GM21529 (cell line): ENCODE data around the gene PELI1.

Experiments used
- ATAC-seq: cut with Tn5 transposase; IDR thresholded peaks from one replicate; pipeline ENCODE4 v1.9.1; 2021; ENCODE audit not compliant: unreplicated experiment

The PELI1 gene

GRCh38 chr2:64144057-64145013 is at the start of gene PELI1:
TSS of gene PELI1 (minus strand) at chr2:64144420. CDS start at chr2:64108310, 36,110 bp downstream.
- peak; percentile 79 for ATAC-seq

DNA sequence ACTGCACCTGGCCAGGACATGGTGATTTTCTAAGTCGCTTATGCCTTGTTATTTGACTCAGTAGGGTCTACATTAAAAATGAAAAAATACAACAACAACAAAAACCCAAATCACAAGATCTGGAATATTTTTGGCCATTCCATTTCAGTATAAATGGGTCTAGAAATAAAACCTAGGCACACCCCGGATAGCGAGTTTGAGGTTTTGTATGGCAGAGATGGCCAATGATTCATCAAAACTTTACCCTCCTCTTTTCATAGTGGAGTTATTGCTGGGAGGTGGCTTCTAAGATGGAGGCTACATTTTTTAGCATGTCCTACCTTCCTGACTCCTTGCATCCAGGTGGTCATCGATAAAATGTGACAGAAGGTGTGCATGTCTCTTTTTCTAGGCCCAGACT is 49.3 kb upstream of the PELI1 start:
- ATAC-seq, result no peak

- no peak for ATAC-seq
Observed at GRCh38 chr2:64192664-64193105, 48.5 kb upstream of the PELI1 start.

- ATAC-seq, result no peak
Observed at GRCh38 chr2:64192125-64192479, 47.9 kb upstream of the PELI1 start.

GRCh38 chr2:64189586-64189985 is 45.4 kb upstream of the PELI1 start:
- ATAC-seq, result no peak

- ATAC-seq, result no peak
Observed at GRCh38 chr2:64189167-64189566, 44.9 kb upstream of the PELI1 start.

DNA sequence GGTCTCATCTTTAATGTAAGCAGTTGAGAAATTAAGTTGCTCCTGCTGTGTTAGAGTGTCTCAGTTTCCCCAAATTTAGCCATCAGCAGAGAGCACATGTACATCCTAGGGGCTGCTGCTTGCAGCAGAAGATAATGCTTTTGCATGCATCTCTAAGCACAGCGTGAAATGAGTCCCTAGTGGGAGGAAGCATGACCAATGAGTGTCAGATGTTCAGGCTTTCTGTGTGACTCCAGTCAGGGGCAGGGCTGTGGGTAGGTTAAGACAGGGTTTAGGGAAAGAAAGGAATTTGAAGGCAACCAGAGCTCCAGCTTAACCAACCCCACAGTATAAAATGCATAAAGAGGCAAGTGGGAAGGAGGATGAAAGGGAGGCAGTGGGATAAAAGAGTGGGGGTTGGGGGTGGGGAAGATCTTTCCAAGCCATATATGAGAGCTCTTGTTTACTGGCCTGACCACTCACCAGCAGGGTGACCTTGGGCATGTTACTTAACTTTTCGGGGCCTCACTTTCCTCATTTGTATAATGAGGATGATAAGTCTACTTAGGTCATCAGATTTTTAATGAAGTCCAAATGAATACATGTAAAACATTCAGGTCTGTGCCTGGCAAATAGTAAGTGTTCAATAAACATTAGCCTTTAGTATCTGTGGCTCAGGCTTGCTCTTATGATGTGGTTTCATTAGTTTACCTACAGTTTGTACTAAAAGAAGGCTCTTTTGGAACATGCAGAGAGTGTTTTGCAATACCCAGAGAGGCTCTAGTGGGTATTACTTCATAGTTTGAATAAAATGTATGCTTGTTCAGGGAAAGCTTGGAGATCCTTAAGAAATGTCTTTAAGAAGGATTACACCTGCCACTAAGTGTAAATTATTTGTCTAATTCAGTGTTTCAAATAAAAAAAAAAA is 42.7 kb upstream of the PELI1 start:
- no peak for ATAC-seq

GRCh38 chr2:64179582-64180321 is 35.5 kb upstream of the PELI1 start:
- ATAC-seq, result peak; percentile 85

DNA sequence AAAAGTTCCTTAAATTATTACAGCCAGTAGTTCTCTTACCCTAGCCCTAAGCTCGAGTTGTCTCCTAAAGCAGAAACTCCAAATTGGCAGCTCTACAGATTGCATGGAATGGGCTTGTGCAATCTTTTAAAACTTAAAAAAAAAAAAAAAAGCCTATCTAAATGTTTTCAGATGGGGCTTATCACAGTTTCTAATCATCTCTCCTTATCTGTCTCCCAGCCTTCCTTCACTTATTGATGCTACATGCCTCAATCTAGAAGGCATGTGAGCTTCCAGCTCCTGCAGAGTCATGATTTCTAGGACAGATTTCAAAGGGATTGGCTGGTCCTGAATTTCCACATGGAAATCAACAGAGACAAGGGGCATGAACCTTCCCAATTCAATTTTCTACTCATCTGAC is 33.1 kb upstream of the PELI1 start:
- ATAC-seq, result no peak

GRCh38 chr2:64175419-64176197 is 31.4 kb upstream of the PELI1 start:
- no peak for ATAC-seq

DNA sequence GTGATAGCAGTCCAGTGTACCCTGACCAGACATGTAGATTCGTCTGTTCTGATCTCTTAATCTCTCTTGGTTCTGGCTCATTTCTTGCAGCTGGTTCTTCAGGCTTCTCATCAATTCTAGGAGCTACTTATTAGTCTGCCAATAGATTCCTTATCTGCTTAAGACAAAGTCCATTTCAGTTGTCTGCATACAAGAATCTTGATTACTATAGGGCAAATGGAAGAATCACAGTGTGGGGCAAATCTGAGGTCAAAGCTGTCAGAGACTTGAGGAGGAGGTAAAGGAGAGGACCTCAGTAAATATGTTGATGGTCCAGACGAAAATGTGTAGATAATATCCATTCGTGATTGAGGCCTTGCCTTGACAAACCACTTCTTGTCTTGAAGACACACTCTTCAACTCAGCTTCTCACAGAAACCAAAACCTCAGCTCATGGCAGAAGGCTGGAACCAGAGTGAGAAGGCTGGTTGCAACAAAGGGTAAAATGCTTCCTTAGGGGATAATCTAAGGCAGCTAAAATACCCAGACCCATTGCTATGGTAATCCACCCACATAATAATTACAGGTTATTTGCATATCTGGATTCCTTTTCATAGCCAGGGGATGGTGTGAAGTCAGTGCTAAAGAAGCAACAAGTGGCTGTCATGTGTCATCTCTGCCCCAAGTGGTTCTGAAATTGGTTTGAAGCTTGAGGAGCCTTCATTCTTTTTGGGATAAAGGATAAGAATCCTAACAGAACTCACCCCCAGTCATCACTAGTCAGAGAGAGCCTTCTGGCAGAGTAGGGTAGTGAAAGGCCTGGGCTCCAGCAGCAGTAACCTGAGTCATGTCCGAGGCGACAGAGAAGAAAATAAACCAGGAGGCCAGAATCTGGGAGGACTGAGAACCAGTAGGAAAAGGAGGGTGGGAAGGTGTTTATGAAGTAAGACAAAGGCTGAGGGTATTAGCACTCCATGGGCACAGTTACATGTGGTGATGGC is 29.2 kb upstream of the PELI1 start:
- no peak for ATAC-seq

DNA sequence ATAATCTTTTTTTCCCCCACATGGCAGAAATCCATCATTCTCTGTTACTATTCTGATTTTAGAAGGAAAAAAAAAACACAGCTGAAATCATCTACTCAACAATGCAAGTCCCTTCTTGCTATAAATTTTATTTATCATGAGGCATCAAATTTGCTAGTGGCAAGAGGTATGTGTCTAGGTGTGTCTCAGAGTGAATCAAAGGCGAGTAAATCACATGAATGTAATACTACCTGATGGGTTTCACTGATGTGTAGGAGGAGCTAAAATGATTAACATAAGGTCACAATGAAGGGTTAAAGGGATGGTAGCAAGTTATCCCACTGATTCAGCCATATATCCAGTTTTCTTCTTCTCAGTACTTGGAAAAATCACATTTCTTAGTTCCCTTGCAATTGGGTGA is 24.5 kb upstream of the PELI1 start:
- ATAC-seq, result no peak

DNA sequence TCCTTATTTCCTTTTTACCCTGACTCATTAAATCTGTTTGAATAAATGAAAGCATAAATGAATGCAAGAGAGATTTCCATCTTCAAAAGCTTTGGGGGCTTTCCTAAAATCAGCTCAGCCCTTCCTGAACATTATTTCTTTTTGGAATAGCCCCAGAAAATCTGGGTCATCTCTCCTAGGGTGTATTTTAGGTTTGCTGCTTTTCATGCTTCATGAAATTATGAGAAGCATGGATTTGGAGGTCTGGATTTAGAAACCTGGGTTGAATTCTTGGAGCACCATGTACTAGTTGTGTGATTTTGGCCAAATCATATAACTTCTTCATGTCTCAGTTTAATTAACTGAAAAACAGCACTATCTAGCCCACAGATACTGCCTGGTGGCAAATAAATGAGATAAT is 24.0 kb upstream of the PELI1 start:
- no peak for ATAC-seq

DNA sequence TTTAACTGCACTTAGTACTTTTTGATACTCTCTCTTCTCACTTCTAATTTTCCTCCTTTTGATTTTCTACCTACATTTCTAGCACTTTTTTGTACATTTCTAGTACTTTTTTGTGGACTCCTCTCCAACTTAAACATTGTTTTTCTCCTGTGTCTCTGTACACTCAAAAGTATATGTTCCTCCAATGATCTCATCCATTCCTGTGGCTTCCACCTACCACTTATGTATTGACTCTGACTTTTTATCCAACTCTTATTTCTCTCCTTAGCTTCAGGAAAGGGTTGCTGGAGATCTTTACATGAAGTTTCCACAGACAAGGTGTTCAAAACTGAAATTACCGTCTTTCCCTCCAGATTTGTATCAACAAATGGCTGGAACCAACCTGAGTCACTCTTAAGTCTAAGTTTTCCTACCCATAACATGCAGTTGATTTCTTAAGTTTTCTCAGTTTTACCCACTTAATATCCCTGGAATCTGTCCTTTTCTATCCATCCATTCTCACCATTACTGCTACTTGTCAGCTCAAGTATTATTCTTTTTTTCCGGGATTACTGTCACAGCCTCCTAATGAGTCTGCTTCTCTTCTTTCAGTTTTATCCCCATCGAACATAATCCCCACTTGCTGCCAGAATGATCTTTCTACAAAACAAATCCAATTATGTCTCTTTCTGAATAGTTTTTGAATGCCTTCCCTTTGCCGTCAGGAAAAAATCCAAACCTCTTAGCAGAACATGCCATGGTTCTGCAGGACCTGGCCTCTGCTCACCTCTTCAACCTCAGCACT is 22.6 kb upstream of the PELI1 start:
- no peak for ATAC-seq

GRCh38 chr2:64166212-64166611 is 22.0 kb upstream of the PELI1 start:
- ATAC-seq, result no peak

GRCh38 chr2:64165706-64166105 is 21.5 kb upstream of the PELI1 start:
- ATAC-seq, result no peak

GRCh38 chr2:64164629-64165028 is 20.4 kb upstream of the PELI1 start:
- no peak for ATAC-seq

GRCh38 chr2:64162516-64162915 is 18.3 kb upstream of the PELI1 start:
- no peak for ATAC-seq
